ENCODE measurements around the gene ADPRHL1. TPM values are rescaled to one million over a fixed set of nuclear protein-coding genes. Genes with fewer than 3 reads are reported as not detected.
A peak's percentile ranks its signal among the peaks of the same experiment; 100 is the strongest.
"Not testable (repeated sequence)": the region's sequence is repeated elsewhere in the genome, so short reads cannot be mapped to it uniquely, and the experiment has no call there.

Gene ADPRHL1
- total and polyA plus RNA-seq, 7 donors: 186 to 776 (median 294) TPM

DNA sequence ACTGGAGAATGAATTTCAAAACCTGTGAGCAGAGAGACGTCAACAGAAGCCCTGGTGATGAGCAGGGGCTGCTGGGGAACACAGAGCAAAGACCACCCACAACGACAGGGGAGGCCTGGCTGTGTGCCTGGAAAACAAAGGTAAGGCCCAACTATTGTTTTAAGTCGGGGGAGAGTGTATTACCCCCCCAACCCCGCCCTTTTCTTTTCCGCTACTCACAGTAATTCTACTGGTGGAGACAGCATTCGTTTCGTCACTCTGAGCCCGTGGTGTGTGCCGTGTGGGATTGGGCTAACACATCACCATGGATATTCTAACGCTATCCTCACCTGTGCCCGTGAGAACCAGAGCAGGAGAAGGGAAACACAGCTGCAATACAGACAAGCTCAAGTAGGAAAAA, 18.6 kb upstream of the ADPRHL1 start:
- ATAC-seq (no peak), DNase-seq (no peak)
- intact Hi-C loops (cut with DNase I): no loop called here
- H3K9me3 ChIP-seq: no peaks in the 10 kb centered on the region
- 72 to 82% (median 79%) methylated on average over 11 of the region's 11 CpGs for WGBS, 3 donors
- peak overlapping the region; percentile 22 for H3K4me3 ChIP-seq
- no peaks in the 10 kb centered on the region for H3K4me1 ChIP-seq
- TF ChIP-seq, protein P1, sequence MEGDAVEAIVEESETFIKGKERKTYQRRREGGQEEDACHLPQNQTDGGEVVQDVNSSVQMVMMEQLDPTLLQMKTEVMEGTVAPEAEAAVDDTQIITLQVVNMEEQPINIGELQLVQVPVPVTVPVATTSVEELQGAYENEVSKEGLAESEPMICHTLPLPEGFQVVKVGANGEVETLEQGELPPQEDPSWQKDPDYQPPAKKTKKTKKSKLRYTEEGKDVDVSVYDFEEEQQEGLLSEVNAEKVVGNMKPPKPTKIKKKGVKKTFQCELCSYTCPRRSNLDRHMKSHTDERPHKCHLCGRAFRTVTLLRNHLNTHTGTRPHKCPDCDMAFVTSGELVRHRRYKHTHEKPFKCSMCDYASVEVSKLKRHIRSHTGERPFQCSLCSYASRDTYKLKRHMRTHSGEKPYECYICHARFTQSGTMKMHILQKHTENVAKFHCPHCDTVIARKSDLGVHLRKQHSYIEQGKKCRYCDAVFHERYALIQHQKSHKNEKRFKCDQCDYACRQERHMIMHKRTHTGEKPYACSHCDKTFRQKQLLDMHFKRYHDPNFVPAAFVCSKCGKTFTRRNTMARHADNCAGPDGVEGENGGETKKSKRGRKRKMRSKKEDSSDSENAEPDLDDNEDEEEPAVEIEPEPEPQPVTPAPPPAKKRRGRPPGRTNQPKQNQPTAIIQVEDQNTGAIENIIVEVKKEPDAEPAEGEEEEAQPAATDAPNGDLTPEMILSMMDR (IDR thresholded peaks at IDR 0.05): no peak
- peaks cover 0 to 54% of the 10 kb centered on the region in 2 donors for H3K36me3 ChIP-seq (ENCODE audit: insufficient read depth in 1 of 2, low read depth in 1 of 2)
- H3K27ac ChIP-seq: peak overlapping the region; percentile 53
- no peaks in the 10 kb centered on the region for H3K27me3 ChIP-seq (ENCODE audit: insufficient read depth in 3 of 3, low read length in 2 of 3)

GRCh38 chr13:113470635-113471163, 17.4 kb upstream of the ADPRHL1 start:
- H3K36me3 ChIP-seq (ENCODE audit: insufficient read depth in 1 of 2, low read depth in 1 of 2): peaks cover 0 to 53% of the 10 kb centered on the region in 2 donors
- H3K27ac ChIP-seq; ATAC-seq; H3K4me1 ChIP-seq; DNase-seq; H3K9me3 ChIP-seq; H3K27me3 ChIP-seq (ENCODE audit: insufficient read depth in 3 of 3, low read length in 2 of 3); H3K4me3 ChIP-seq; intact Hi-C loops (cut with DNase I): not testable (repeated sequence)
- WGBS, 3 donors: 96 to 100% (median 98%) methylated on average over 4 of the region's 4 CpGs

DNA sequence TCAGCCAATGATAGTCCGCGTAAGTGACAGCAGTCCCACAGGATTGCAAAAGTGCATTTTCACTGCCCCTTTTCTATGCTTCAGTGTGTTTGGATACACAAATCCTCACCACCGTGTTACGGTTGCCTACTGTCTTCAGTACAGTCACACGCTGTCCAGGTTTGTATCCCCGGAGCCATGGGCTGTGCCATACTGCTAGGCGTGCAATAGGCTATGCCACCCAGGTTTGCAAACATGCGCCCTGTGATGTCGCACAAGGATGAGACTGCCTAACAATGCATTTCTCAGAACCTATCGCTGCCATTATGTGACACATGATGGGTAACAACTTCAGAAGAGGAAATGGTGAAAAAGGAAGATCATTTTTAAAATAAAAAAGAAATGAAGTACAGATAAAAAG, 16.8 kb upstream of the ADPRHL1 start:
- TF ChIP-seq, protein P1 (IDR thresholded peaks at IDR 0.05): no peak
- intact Hi-C loops (cut with DNase I): no loop called here
- WGBS, 3 donors: 94 to 96% (median 95%) methylated on average over 10 of the region's 10 CpGs
- no peak overlapping the region for H3K4me3 ChIP-seq
- ATAC-seq: no peak
- H3K4me1 ChIP-seq: no peaks in the 10 kb centered on the region
- H3K27me3 ChIP-seq (ENCODE audit: insufficient read depth in 3 of 3, low read length in 2 of 3): no peaks in the 10 kb centered on the region
- no peak for DNase-seq
- no peaks in the 10 kb centered on the region for H3K9me3 ChIP-seq
- no peak overlapping the region for H3K27ac ChIP-seq
- H3K36me3 ChIP-seq (ENCODE audit: insufficient read depth in 1 of 2, low read depth in 1 of 2): peaks cover 0 to 47% of the 10 kb centered on the region in 2 donors

GRCh38 chr13:113469582-113469981, 16.3 kb upstream of the ADPRHL1 start:
- no peaks in the 10 kb centered on the region for H3K4me1 ChIP-seq
- H3K4me3 ChIP-seq: no peak overlapping the region
- ATAC-seq: no peak
- TF ChIP-seq, protein P1 (IDR thresholded peaks at IDR 0.05): no peak
- intact Hi-C loops (cut with DNase I): no loop called here
- H3K9me3 ChIP-seq: no peaks in the 10 kb centered on the region
- H3K36me3 ChIP-seq (ENCODE audit: insufficient read depth in 1 of 2, low read depth in 1 of 2): peaks cover 0 to 46% of the 10 kb centered on the region in 2 donors
- H3K27me3 ChIP-seq (ENCODE audit: insufficient read depth in 3 of 3, low read length in 2 of 3): no peaks in the 10 kb centered on the region
- no peak overlapping the region for H3K27ac ChIP-seq
- 83 to 93% (median 87%) methylated on average over 7 of the region's 7 CpGs for WGBS, 3 donors
- no peak for DNase-seq

DNA sequence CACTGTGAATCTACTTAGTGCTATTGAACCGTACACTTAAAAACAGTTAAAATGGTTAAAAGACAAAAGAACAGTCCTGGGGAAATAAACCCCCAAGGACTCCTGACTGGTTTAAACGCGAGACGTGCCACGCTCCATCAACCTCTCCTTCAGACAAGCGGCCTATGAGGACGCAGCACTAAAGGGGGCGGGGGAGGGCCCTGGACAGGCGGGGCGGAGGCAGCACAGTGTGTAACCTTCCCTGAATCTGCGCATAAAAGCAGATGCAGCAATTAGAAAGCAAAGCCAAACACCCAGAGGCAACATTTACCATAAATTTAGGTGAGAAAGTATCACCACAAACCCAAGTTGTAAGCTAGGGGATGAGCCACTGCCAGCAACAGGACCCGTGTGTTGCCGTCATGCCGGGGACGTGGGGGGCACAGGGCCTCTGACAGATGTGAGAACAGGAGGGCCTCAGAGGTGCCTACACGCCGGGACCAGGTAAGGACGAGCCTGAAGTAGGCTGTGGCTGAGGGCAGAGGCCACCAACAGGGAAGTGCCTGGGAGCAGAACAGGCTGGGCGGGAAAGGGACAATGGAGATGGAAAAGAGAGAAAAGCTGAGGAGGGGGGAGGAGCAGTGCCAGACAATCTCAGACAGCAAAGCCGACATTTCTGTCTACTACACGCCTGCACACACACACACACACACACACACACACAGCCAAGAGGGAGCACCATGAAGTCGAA, 15.3 kb upstream of the ADPRHL1 start:
- ATAC-seq (no peak), DNase-seq (no peak)

More for the DNA sequence above, 15.3 kb upstream of the ADPRHL1 start:
- H3K4me1 ChIP-seq: no peaks in the 10 kb centered on the region
- H3K4me3 ChIP-seq: no peak overlapping the region
- WGBS, 3 donors: 85 to 88% (median 85%) methylated on average over 22 of the region's 22 CpGs
- no peaks in the 10 kb centered on the region for H3K27me3 ChIP-seq (ENCODE audit: insufficient read depth in 3 of 3, low read length in 2 of 3)
- intact Hi-C loops (cut with DNase I): no loop called here
- TF ChIP-seq, protein P1 (IDR thresholded peaks at IDR 0.05): no peak
- H3K9me3 ChIP-seq: no peaks in the 10 kb centered on the region
- no peak overlapping the region for H3K27ac ChIP-seq
- H3K36me3 ChIP-seq (ENCODE audit: insufficient read depth in 1 of 2, low read depth in 1 of 2): peaks cover 0 to 39% of the 10 kb centered on the region in 2 donors

All from psoas muscle (tissue), 8 donors.